ENCODE results near the gene RPS18.

Gene RPS18

GRCh38 chr6:33289784-33290315, 18.0 kb downstream of the RPS18 start:
- no peak for DNase-seq (ENCODE audit: low spot score)

- DNase-seq (ENCODE audit: low spot score): no peak
Observed at GRCh38 chr6:33290459-33290858, 18.6 kb downstream of the RPS18 start.

- DNase-seq (ENCODE audit: low spot score): no peak
Observed at GRCh38 chr6:33292996-33293682, 21.3 kb downstream of the RPS18 start.

- no peak for DNase-seq (ENCODE audit: low spot score)
Observed at GRCh38 chr6:33294086-33294823, 22.4 kb downstream of the RPS18 start.

GRCh38 chr6:33295621-33296369, 23.9 kb downstream of the RPS18 start:
- DNase-seq (ENCODE audit: low spot score): no peak

- no peak for DNase-seq (ENCODE audit: low spot score)
Observed at GRCh38 chr6:33296797-33297405, 25.0 kb downstream of the RPS18 start.

- no peak for DNase-seq (ENCODE audit: low spot score)
Observed at GRCh38 chr6:33297406-33297955, 25.6 kb downstream of the RPS18 start.

- peak; percentile 63 for DNase-seq (ENCODE audit: low spot score)
Observed at GRCh38 chr6:33297956-33298772, 26.3 kb downstream of the RPS18 start.

- no peak for DNase-seq (ENCODE audit: low spot score)
Observed at GRCh38 chr6:33298773-33299236, 26.9 kb downstream of the RPS18 start, which contains the start of gene RGL2. RGL2 (minus strand) TSS chr6:33298942; CDS start chr6:33298610, 332 bp downstream.

- DNase-seq (ENCODE audit: low spot score): peak; percentile 93
Observed at GRCh38 chr6:33299237-33299944, 27.5 kb downstream of the RPS18 start.

- no peak for DNase-seq (ENCODE audit: low spot score)
Observed at GRCh38 chr6:33301877-33302276, 30.0 kb downstream of the RPS18 start.

GRCh38 chr6:33304216-33304615, 32.3 kb downstream of the RPS18 start:
- no peak for DNase-seq (ENCODE audit: low spot score)

- DNase-seq (ENCODE audit: low spot score): no peak
Observed at GRCh38 chr6:33305052-33305451, 33.2 kb downstream of the RPS18 start.

GRCh38 chr6:33306356-33306755, 34.5 kb downstream of the RPS18 start:
- DNase-seq (ENCODE audit: low spot score): no peak

GRCh38 chr6:33312361-33313104, 40.7 kb downstream of the RPS18 start:
- peak; percentile 80 for DNase-seq (ENCODE audit: low spot score)

GRCh38 chr6:33313105-33313708, 41.3 kb downstream of the RPS18 start:
- peak; percentile 50 for DNase-seq (ENCODE audit: low spot score)

GRCh38 chr6:33313709-33314514, 42.0 kb downstream of the RPS18 start, which contains the start of gene TAPBP:
TAPBP (minus strand) TSS chr6:33314078; CDS start chr6:33314041, 37 bp downstream.
- DNase-seq (ENCODE audit: low spot score): peak; percentile 84

- peak; percentile 70 for DNase-seq (ENCODE audit: low spot score)
Observed at GRCh38 chr6:33314515-33314942, 42.7 kb downstream of the RPS18 start.

All from hematopoietic multipotent progenitor cell treated with erythropoietin and hydrocortisone succinate and interleukin-3 and kit ligand, for 17 days (in vitro differentiated cells).